ENCODE results near the gene PSMD7.
"Not testable (repeated sequence)": the region's sequence is repeated elsewhere in the genome, so short reads cannot be mapped to it uniquely, and the experiment has no call there.

Gene PSMD7

DNA sequence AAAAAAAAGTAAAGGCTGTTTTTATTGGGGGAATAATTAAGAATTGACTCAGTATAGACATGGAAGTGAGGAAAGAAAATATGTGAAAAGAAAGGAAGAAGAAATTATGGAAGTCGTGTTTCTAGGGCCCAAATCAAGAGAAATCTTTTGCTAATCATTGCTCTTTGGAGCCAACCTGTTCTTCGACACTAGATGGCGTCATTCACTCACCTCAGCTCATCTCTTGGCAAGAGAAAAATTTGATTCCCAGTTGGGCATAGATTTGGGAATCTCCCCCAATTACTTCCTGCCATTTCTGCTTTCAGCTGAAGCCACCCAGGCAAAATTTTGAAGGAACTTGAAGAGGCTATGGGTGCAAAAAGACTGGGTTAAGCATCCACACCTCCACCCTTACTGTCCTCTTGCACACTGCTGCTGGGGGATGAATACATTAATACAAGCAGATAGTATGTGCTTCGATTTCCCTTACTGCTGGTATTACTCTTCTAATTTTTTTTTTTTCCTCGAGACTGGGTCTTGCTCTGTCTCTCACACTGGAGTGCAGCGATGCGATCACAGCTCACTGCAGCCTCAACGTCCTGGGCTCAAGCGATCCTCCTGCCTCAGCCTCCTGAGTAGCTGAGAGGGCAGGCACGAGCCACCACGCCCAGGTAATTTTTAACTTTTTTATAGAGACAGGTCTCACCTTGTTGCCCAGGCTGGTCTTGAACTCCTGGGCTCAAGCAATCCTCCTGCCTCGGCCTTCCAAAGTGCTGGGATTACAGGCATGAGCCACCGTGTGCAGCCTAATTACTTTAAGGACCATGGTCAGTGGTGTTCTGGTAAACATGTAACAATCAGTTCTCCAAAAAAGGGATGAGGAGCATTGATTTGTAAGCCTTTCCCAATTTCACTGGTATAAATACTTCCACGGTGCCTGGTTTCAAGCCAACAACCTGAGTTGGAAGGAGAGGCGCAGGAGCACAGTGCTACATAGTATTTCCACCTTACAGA is 13.5 kb downstream of the PSMD7 start:
- H3K4me2 ChIP-seq: no peak overlapping the region
- no peak overlapping the region for H3K4me3 ChIP-seq
- no peaks in the 10 kb centered on the region for H3K9me3 ChIP-seq
- no peak overlapping the region for H3K27ac ChIP-seq
- H3K36me3 ChIP-seq: peaks cover 43% of the 10 kb centered on the region
- H3K9ac ChIP-seq: no peak overlapping the region
- no peaks in the 10 kb centered on the region for H3K4me1 ChIP-seq
- peaks cover 12% of the 10 kb centered on the region; the same call in 1 of the 2 replicates for H4K20me1 ChIP-seq
- no peak for TF ChIP-seq Cebpa-rat (IDR thresholded peaks at IDR 0.05)
- H3K27me3 ChIP-seq: no peaks in the 10 kb centered on the region

DNA sequence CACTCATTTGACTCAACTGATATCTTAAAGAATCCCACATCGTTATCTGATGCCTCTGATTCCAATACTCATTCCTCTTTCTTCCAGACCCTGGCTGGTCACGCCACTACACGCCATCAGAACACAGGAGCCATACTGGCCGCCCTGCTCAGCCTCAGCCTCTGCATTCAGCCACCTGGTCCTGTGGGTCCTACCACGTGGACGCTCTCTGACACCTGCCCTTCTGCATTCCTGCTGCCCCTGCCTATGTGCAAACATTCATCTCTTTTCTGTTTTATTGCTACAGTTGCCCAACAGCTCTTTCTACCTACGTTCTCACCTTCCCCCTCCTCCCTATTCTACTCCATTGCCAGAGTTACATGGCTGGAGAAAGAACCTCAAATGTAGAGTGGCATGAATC is 18.4 kb downstream of the PSMD7 start:
- Histone ChIP-seq H3K9ac (no peak overlapping the region), H3K4me2 (no peak overlapping the region), H3K27me3 (no peaks in the 10 kb centered on the region), H3K27ac (no peak overlapping the region), H3K9me3 (no peaks in the 10 kb centered on the region), H4K20me1 (no peaks in the 10 kb centered on the region), H3K4me1 (no peaks in the 10 kb centered on the region), H3K36me3 (peaks cover 14% of the 10 kb centered on the region), H3K4me3 (no peak overlapping the region)
- TF ChIP-seq Cebpa-rat (IDR thresholded peaks at IDR 0.05): no peak

DNA sequence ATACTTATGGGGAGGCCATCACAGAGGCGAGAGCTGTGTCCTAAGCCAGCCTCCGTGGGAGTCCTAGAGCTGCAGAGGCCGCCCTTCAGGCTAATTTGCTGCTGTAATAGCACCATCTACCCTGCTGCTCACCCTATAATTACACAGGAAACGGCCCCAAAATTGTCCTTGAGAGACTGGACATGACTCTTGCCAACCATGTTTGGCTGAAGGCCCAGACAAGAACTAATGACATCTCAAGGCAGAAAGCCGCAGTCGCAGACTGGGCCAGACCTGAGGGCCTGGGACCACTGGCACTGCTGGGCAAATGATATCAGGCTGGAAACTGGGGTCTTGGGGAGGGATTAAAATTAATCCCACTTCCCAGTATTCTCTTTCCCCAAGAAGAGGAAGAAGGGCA is 24.1 kb downstream of the PSMD7 start:
- Histone ChIP-seq H3K4me1 (no peaks in the 10 kb centered on the region), H3K36me3 (peaks cover 23% of the 10 kb centered on the region), H3K9ac (no peak overlapping the region), H3K4me3 (no peak overlapping the region), H3K9me3 (no peaks in the 10 kb centered on the region), H3K27ac (no peak overlapping the region), H3K4me2 (no peak overlapping the region), H4K20me1 (no peaks in the 10 kb centered on the region), H3K27me3 (no peaks in the 10 kb centered on the region)
- no peak for TF ChIP-seq Cebpa-rat (IDR thresholded peaks at IDR 0.05)

DNA sequence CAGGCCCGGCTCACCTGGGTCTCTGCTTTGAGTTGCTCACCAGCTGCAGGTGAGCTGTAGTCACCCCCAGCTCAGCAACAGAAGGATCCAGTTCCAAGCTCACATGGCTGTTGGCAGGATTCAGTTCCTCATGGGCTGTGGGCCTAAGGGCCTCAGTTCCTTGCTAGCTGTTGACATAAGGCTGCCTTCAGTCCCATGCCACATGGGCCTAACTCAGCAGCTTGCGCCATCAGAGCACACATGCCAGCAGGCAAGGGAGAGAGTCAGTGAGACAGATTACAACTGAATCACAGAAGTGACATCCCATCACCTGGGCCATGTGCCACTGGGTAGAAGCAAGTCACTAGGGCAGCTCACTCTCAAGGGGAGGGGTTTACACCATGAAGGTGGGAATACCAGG is 24.7 kb downstream of the PSMD7 start:
- H4K20me1 ChIP-seq: no peaks in the 10 kb centered on the region
- TF ChIP-seq Cebpa-rat (IDR thresholded peaks at IDR 0.05): no peak
- H3K36me3 ChIP-seq: peaks cover 27% of the 10 kb centered on the region
- no peak overlapping the region for H3K4me2 ChIP-seq
- H3K27me3 ChIP-seq: no peaks in the 10 kb centered on the region
- no peaks in the 10 kb centered on the region for H3K4me1 ChIP-seq
- H3K9me3 ChIP-seq: no peaks in the 10 kb centered on the region
- H3K9ac ChIP-seq: no peak overlapping the region
- H3K4me3 ChIP-seq: no peak overlapping the region
- H3K27ac ChIP-seq: no peak overlapping the region

DNA sequence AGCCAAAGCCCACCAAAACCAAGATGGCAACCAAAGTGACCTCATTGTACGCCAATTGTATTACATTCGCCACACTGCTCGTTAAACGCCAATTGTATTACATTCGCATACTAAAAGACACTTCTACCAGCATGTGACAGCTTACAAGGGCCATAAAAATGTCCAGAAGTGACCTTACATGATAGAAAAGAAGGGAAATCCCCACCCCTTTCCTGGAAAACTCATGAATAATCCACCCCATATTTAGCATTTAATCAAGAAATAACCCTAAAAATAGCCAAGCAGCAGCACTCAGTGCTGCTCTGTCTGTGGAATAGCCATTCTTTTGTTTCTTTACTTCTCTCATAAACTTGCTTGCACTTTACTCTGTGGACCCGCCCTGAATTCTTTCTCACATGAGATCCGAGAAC is 25.7 kb downstream of the PSMD7 start:
- no peak overlapping the region for H3K9ac ChIP-seq
- H4K20me1 ChIP-seq: no peaks in the 10 kb centered on the region
- no peak overlapping the region for H3K4me3 ChIP-seq
- no peaks in the 10 kb centered on the region for H3K27me3 ChIP-seq
- no peak overlapping the region for H3K27ac ChIP-seq
- no peak for TF ChIP-seq Cebpa-rat (IDR thresholded peaks at IDR 0.05)
- no peak overlapping the region for H3K4me2 ChIP-seq
- H3K4me1 ChIP-seq: no peaks in the 10 kb centered on the region
- H3K9me3 ChIP-seq: no peaks in the 10 kb centered on the region
- H3K36me3 ChIP-seq: peaks cover 33% of the 10 kb centered on the region

DNA sequence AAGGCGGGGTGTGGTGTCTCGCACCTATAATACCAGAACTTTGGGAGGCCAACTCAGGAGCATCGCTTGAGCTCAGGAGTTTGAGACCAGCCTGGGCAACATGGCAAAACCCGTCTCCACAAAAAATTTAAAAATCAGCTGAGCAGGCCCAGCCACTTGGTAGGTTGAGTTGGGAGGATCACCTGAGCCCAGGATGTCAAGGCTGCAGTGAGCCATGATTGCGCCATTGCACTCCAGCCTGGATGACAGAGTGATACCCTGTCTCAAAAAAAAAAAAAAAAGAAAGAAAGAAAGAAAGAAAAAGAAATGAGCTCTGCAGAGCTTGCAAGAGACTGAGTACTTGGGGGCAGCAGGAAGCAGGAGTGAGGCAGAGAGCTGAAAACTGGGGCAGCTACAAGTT is 28.2 kb downstream of the PSMD7 start:
- H4K20me1 ChIP-seq, H3K4me3 ChIP-seq, H3K9me3 ChIP-seq, H3K27ac ChIP-seq, H3K4me2 ChIP-seq, H3K4me1 ChIP-seq, H3K9ac ChIP-seq, H3K27me3 ChIP-seq: not testable (repeated sequence)
- peaks cover 48% of the 10 kb centered on the region for H3K36me3 ChIP-seq

DNA sequence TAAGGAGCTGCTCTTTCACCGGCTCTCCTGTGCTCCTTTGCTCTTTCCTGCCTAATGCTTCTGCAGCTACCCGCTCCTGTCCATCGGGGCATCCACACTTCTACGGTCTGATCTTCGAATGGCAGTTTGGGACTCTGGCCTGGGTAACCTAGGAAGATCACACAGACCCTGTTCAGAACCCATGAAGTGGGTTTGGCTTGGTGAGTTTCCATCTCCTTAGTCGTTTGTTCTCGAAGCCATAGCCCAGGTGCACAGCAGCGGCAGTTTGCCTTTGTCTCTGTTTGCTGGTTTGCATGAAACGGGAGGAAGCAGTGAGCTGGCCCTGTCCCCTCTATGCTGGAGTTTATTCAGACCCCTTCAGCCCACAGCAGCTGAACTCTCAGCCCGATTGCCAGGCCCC is 29.0 kb downstream of the PSMD7 start:
- Histone ChIP-seq H3K27me3 (no peaks in the 10 kb centered on the region), H3K9ac (no peak overlapping the region), H3K36me3 (peaks cover 56% of the 10 kb centered on the region), H3K4me3 (no peak overlapping the region), H3K4me2 (no peak overlapping the region), H3K4me1 (no peaks in the 10 kb centered on the region), H3K9me3 (no peaks in the 10 kb centered on the region), H3K27ac (no peak overlapping the region), H4K20me1 (no peaks in the 10 kb centered on the region)
- no peak for TF ChIP-seq Cebpa-rat (IDR thresholded peaks at IDR 0.05)

DNA sequence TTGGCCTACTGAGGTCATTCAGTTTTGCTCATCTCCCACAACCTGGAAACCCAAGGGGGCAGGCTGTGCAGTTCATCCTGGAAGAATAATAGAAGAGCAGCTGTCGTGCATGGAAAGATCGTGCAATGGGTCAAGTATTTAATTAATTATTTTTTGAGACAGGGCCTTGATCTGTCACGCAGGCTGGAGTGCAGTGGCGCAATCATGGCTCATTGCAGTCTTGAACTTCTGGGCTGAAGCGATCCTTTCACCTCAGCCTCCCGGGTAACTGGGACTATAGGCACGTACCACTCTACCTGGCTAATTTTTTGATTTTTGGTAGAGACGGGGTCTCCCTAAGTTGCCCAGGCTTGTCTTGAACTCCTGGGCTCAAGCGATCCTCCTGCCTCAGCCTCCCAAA is 31.7 kb downstream of the PSMD7 start:
- not testable (repeated sequence) for H3K27ac ChIP-seq, H4K20me1 ChIP-seq, H3K9ac ChIP-seq, H3K9me3 ChIP-seq, H3K27me3 ChIP-seq, H3K4me3 ChIP-seq, H3K4me2 ChIP-seq, H3K4me1 ChIP-seq
- H3K36me3 ChIP-seq: peaks cover 71% of the 10 kb centered on the region

DNA sequence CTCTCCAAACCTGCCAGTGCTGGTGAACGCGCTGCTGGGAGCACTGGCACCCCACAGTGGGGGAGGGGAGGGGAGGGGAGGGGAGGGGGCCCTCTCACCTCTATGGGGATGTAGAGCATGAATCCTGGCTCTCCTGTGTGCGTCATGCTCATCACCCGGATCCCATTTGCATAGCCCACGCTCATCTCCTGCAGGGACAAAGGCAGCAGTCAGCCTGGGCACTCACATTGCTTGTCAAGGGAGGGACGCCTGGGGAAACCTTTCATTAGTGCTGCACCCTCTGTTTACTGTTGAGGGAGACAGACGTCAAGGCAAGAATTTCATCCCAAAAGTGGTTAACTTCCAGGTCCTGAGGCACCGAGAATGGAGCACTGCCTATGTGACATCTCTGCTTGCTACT is 35.9 kb downstream of the PSMD7 start:
- H3K4me3 ChIP-seq, H3K4me2 ChIP-seq, H3K27ac ChIP-seq, H4K20me1 ChIP-seq, H3K9me3 ChIP-seq, H3K27me3 ChIP-seq, H3K4me1 ChIP-seq, H3K9ac ChIP-seq: not testable (repeated sequence)
- H3K36me3 ChIP-seq: peaks cover 70% of the 10 kb centered on the region

DNA sequence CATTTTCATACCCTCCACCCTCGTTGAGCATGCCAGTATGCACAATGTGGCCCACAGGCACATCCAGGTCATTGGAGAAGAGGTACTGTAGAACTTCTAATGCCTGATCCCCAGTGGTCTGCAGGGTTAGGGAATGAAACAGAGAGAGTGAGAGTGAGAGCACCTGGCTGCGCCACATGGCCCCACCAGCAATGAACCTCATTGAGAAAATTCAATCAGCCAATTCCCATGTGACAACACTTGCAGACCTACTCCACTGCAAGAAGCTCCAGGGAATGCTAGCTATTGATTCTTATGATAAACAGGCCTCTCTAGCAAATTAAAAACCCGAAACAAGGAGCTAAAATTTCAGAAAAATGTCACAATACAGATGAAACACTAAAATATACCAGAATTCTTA is 40.9 kb downstream of the PSMD7 start:
- H3K4me1 ChIP-seq, H3K27ac ChIP-seq, H3K9ac ChIP-seq, H3K27me3 ChIP-seq, H3K4me2 ChIP-seq, H3K9me3 ChIP-seq, H3K4me3 ChIP-seq, H4K20me1 ChIP-seq: not testable (repeated sequence)
- peaks cover 71% of the 10 kb centered on the region for H3K36me3 ChIP-seq

DNA sequence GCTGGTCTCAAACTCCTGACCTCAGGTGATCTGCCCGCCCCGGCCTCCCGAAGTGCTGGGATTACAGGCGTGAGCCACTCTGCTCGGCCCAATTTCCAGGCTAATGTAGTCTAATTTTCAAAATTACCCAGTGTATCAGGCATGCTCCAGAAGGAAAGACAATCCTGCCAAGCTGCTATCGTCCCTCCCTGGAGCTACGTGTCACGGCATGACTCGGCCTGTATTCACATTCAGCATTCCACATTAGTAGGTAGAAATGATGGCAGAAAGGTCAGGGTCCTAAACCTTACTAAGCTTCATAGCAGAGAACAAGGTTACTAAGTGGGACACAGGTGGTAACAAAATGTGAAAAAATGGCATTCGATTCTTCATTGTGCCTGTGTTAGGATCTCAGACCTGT is 42.6 kb downstream of the PSMD7 start:
- H3K4me1 ChIP-seq, H4K20me1 ChIP-seq: not testable (repeated sequence)

DNA sequence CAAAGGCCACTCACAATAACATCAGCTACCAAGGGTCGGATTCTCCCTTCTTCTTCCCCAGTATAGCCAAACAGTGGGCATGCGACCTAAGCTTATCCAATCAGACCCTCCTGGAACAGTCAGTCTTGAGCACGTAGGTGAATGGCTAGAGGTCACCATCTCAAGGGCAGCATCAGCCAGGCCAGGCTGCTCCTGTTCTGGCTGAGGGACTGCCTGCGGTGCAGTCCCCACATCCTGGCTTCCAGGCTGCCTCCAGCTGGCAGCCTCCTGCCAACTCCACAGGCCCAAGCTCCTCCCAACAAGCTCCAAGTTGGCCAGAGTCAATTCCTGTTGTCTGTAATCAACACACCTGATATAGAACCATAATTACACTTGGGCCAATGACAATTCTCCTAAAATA is 56.4 kb downstream of the PSMD7 start:
- not testable (repeated sequence) for H3K27ac ChIP-seq, H3K9me3 ChIP-seq, H4K20me1 ChIP-seq, H3K27me3 ChIP-seq, H3K9ac ChIP-seq, H3K4me2 ChIP-seq, H3K4me3 ChIP-seq, H3K4me1 ChIP-seq
- peaks cover 86% of the 10 kb centered on the region for H3K36me3 ChIP-seq

More for the DNA sequence above, 42.6 kb downstream of the PSMD7 start:
- not testable (repeated sequence) for H3K4me3 ChIP-seq, H3K9ac ChIP-seq, H3K9me3 ChIP-seq, H3K27me3 ChIP-seq, H3K4me2 ChIP-seq, H3K27ac ChIP-seq
- H3K36me3 ChIP-seq: peaks cover 81% of the 10 kb centered on the region
